Measurements from ENCODE around the gene RHOH.

RHOH gene

DNA sequence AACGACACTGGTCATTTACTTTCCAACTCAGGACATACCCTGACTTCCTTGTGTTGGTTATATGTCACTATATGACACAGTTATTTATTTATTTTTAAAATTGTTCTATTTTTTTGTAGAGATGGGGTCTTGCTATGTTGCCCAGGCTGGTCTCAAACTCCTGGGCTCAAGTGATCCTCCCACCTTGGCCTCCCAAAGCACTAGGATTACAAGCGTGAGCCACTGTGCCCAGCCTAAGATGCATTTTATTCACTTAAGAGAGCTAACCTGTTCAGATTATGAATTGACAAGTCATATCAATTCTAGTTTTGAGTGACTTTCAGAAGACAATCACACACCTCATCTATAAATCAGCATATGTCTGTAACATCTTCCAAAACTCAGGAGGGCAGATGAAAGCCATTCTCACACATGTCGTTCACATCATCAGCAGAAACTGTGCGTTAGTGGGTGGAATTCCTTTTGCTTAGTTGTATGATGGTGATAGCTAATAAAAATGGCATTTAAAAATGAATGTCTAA, 9.4 kb upstream of the RHOH start:
- no peak for DNase-seq (ENCODE audit: low spot score)

DNA sequence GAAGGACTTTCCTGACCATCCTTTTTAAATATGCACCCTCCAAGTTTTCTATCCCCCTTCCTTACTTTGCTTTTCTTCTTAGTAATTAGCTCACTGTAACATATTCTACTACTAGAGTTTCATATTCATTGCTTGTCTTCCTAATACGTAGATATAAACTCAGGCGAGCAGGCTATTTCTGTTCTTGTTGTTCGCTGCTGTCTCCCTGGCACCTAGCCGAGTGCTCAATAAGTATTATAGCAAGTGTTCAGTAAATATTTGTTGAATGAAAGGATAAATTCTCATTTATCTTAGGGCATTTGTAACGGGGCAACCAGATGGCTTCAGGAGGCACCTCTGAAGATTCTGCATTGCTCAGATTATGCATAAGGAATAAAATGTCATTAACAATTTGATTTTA, 6.8 kb upstream of the RHOH start:
- no peak for DNase-seq (ENCODE audit: low spot score)

DNA sequence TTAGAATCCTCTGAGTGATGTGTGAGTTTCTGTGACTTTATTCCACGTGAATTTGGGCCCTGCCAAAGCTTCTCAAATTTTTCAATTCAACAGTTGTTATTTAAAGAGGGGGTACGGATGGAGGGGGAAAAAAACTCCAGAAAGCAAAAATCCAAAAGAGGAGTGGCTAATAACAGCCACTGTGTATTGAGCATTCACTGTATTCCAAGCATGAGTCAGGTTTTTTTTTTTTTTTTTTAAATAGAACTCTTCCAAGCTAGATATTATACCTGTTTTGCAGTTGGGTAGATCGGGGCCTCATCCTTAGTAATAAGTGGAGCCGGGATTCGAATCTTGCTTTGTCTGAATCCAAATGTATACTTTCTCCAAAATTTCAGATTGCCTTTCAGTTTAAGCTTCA, 6.4 kb upstream of the RHOH start:
- DNase-seq (ENCODE audit: low spot score) = no peak

DNA sequence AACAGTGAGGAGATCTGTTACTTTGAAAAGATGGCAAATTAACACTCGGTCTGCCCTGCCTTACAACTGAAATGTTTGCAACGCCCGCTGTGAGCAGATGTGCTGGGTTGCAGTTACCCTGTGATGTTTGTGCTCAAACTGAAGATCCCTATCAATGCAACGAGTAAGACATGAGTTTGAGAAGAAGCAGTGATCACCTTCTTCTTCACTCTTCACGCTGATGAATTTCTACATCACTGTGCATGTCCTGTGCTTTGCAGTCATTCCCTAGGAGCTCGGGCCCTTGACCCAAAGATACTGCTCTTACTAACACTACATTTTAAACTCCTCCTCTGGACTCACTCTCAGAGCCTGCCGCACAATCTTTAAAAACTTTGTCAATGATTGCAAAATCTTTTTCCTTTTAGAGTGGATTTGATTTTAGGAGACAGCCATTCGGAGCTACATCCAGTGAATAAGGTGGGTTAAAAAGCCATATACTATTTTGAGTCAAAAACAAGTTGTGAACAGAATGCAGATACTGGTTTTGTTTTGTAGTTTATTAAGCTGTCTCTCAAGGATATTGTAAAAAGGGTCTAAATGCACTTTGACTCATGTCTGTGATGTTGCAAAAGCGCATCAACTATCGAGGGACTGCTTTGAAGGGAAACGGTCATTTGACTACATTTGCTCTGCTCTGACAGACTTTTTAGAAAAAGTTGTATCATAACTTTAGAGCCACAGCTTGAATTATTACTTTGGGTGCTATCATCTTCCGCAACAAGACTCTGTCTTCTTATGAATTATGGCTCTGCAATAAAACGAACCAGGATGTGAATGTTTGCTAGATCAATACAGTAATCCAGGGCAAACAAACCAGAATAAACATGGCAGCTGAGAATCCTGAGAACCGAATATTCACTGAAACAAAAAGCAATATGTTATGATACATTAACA, 5.7 kb upstream of the RHOH start:
- no peak for DNase-seq (ENCODE audit: low spot score)

DNA sequence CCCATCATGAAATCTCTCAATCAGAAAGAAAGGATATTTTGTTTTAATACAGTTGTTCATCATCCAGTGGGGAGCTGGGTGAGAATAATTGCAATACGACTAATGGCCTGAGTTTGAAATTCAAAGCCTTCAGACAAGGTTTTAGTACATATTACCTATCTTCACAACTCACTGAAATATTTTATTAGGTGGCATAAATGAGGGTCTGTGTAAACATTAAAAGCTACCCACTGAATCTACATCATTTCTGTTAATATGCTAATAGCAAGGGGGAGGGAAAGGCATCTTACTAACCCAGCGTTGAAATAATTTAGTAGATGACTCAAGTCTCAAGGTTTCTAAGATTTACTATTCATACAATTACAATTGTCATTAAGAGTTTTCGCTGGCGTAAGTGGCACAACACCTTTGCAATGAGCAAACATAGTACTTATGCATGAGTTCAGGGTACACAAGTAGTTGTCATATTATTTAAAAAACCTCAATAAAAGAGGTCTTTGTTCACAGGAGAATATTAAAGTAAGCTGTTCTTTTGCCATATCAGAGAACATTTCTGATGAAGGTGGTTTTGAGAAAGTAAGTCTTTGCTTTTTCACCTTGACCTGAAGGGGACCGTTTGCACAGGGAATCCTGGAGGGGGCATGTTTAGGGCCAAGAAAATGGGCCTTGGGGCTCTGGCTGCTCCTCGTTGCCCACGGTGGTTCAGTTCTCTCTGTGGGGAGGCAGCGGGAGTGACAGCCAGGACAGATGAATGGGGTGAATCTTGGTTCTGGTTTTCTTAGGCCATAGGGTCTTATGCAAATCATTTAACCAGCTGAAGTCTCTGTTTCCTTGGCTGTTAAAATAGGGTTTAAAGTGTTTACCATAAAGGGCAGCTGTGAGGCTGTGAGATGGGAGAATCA, 4.5 kb upstream of the RHOH start:
- DNase-seq (ENCODE audit: low spot score) = no peak

DNA sequence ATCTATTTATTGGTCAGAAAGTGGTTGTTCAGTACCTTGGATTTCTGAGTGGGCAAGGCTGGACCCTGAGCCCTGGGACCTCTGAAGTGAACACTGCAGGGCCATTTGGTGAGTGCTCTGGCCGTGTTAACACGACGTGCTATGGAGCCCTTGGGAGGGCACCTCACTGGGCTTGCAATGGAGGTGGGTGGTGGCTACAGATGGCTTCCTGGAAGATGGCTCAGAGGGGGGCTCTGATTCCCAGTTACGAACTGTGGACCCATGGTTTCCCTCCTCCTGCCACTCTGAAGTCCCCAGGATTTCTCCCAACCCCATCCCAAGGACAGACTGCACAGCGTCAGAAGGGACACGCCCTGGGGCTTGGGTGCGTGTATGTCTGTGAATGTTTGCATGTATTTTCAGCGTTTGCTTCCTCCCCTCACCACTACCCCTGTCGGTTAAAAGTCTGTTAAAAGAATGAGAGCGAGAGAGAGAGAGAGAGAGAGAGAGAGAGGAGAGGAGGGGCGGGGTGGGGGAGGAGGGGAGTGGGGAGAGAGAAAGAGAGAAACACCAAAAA, 3.7 kb upstream of the RHOH start:
- DNase-seq (ENCODE audit: low spot score) = no peak

DNA sequence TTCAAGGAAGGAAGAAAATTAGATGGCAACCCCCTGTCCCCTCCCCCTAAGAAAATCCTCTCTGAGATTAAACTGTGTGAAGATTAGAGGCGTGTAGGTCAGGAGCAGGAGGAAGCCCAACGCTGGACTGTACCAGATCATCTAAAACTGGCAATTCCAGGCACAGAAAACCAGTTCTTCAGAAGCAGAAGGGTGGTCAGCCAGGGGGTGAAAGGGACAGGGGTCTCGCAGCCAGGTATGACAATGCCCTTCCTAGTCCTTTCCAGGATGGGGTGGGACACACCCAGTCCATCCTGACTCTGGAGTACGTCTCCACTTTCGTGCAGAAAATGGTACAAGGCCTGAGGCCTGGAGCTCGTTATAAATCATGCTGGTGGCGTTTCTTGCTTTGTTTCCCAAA, 3.3 kb upstream of the RHOH start:
- DNase-seq (ENCODE audit: low spot score) = no peak

DNA sequence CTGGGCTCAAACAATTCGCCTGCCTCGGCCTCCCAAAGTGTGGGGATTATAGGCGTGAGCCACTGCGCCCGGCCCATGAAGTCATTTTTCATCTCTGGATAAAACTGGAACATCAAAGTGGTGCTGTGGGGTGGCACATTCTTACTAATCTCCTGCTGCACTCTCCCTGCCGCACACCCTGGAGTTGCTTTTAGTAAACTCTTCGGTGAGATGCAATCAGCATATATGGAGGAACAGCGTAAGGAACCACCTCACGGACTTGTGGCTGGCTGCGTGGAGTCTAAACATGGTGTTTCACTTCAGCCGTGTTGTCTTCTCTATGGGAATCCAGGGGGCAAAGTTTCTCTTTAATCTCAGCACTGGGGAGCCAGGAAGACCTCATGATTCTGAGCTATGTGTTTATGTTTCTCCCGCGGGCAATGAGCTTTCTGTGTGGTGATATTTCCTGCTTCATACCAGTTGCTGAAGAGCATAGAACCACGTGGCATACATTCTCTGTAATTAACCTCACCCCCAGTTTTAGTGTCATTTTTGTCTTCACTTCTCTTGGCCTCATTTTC, 2.1 kb upstream of the RHOH start:
- DNase-seq (ENCODE audit: low spot score) = peak; percentile 34

DNA sequence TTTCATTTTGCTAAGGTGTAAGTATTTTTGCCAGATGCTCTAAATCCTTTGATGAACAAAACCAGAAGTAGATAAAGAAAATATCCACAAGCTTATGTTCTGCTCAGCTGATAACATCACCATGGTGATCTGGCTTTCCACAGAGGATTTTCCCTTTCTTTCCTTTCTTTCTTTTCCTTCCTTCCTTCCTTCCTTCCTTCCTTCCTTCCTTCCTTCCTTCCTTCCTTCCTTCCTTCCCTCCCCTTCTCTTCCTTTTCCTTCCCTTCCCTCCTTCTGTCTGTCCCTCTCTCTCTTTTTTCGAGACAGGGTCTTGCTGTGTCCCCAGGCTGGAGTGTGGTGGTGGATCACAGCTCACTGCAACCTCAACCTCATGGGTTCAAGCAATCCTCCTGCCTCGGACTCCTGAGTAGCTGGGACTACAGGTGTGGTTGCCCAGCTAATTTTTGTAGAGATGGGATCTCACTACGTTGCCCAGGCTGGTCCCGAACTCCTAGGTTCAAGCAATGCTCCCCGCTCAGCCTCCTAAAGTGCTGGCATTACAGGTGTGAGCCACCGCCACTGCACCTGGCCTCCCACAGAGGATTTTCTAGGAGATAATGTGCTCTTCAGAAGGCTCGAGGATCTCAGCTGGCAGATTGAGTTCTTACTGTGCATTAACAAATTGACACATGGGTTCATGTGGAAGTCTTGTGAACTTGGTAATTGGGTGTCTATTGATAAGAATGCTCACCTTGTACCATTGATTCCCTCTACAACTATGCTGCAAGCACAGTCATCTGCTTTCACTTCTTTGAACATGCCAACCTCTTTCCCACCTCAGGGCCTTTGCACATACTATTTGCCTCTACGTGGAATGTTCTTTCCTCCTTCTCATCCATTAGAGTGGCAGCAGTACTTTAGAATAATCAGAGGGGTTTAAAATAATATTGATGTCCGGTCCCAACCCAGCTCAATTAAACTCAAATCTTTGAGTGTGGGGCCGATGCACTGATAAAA, 1.4 kb upstream of the RHOH start:
- DNase-seq (ENCODE audit: low spot score) = no peak

DNA sequence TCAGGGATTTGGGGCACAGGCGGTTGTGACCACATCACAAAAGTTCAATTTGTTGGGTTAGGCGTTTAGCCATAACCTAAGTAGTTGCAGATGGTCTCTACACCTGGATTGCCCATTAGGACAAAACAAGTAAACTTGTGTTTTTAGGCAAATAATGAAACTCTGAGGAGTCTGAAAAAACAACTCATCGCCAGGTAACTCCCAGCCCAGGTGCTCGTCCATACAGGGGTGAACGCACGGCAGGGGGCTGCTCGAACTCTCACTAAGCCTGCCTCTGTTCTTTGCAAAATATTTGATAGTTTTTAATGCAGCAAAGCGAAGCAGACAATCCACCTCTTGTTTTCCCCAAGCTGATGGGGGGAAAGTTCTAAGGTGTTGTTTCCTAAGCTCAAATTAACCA, 559 bp upstream of the RHOH start:
- DNase-seq (ENCODE audit: low spot score) = no peak

DNA sequence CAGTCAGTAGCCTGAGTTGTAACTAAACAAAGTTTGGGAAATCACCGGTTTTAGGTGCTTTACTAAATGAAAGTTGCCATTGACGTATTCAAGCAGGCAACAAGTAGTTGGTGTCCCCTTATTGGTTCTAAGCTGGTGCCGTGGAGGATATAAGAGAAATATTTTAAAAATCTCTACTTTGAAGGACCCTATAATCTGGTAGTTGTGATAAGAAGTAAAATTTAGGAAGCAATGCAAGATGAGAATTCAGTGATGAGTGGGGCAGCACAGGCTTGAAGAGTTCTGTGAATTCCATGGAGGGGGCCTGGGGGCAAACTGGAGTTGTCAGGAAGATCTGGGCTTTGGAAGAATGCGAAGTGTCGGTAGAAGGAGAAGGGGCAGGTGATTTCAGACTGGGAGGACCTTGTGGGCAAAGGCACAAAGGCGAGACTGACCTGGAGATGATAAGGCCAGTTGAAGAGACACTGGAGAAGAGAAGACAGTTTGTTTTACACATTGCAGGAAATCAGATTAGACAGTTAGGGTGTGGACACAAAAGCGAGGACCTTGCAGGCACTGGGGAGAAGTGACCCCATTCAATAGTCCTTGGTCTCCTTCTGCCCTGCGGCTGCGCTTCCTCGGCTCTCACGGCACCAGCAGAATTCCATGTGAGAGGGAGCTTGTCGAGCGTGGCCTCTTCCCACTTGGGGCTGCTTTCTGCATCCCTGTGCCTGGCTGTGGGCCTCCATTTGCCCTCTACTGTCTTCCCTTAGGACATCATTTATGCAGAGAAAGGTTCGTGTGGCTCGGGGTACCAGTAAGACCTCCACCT, 1.3 kb downstream of the RHOH start:
- DNase-seq (ENCODE audit: low spot score) = no peak

DNA sequence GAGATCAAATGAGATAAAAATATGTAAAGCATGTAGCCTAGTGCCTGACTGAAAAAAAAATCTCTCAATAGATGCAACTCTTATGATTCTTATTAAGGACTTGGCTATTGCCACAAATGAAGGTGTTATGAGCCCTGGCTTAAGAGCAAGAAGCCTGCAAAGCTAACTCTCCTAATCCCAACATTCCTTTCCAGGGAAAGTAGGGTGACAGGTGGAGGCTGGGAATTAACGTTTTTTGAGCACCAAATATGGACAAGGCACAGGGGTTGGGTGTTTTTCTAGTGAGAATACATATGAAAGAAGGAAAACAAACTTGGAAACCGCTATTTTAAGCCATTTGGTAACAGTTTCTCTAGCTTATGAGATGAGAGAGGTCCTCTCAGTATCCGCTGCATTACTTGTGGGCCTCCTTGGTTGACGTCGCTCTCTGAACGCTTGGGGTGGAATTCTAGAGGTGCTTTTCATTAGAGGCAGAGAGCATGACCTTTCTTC, 2.4 kb downstream of the RHOH start:
- no peak for DNase-seq (ENCODE audit: low spot score)

DNA sequence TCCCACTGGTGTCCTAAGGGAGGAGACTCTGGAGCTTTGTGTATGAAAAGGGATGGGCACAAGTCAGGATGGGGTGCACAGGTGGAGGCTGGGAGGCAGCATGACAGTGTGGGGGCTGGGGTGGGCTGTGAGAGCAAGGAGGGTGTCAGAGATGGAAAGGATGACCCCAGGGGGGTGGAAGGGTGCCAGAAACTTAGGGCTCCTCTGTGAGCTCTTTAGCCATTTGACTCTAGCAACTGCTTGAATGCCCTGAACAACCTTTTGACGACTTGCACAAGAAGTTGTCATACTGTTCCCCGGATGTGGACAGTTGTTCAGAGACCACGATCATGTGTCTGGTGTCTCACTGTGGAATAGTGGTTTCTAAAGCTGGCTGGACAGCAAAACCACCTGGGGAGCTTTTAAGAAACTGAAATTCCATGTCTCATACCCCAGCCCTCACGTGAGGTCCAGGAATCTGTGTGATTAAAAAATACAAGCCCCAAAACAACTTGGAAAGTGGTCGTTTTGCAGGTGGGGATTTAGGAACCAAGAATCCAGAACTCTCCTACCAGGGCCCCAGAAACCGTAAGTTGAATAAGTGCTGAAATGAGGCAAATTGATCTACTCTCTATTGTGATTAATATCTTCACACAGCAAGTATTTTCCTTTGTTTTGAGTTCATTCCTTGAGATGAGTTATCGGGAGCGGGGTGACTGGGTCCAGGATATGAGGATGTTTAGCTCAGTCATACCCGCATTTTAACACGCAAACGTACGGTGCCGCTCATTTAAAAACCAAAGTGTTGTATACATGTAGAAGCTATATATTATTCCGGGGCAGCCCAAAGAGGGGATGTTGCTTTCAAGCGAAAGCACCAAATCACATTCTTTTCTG, 3.4 kb downstream of the RHOH start:
- no peak for DNase-seq (ENCODE audit: low spot score)

DNA sequence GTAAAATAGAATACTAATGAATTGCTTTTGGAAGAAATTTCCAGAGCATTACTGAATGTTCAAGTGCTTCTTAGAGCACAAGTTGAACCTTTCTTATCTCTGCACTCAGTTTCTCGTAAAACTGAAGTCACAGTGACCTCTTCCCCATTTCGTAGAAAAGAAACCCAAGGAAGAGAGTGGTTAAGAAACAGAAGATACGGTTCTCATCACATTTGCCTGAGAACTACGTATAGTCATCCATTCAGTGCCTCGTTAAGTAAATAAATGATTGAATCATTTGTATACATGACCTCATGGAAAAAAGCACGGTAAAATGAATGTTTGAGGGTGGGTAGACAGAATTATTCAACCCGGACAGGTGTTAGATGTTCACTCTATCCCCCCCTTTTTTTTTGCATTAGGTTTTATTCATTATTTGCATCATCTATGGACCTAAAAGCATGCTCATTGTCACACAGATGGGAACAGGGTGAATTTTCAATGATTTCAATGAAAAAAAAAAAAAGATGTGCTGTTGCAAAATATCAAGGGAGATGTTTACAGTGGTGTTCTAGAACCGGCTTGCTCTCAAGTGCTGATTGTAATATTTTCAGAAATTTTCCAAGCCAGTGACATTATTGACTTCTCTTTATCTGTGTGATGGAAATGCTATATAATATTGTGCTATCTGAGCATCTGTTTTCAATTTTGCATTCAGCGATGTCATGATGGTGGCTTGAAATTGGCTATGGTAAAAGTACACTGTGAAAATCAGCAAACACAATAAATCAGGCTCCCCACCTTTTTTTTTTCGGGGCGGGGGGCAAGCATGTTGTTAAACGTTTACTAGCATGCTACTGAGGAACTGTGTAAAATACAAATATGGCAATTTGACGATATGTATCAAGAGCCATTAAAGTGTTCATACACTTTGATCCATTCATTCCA, 4.3 kb downstream of the RHOH start:
- DNase-seq (ENCODE audit: low spot score) = peak; percentile 26

DNA sequence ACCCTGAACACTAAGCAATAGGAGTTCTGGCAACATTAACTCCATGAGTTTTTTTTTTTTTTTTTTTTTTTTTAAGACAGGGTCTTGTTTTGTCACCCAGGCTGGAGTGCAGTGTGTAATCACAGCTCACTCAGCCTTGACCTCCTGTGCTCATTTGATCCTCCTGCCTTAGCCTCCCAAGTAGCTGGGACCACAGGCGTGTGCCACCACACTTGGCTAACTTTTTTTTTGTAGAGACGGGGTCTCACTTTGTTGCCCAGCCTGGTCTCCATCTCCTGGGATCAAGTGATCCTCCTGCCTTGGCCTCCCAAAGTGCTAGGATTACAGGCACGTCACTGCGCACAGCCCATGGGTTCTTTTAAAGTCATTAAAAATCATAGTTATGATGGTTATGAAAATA, 5.1 kb downstream of the RHOH start:
- DNase-seq (ENCODE audit: low spot score) = no peak

DNA sequence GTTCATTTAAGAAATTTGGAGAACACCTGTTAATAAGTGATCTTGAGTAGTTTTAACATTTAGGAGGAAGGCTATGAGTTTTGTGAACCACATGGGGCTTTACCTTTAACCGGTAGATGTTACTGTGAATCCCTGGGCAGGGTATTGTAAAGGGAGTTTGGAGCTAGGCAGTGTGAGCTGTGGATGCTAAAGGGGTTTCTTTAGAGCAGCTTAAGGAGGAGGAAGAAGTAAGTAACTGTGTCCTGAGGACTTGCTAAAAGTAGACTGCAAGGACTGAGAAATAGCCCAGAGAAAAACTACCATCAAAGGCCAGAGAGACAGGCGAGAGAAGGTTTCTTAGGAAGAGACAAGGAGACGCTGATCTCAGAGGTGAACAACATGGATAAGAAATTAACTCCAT, 5.6 kb downstream of the RHOH start:
- no peak for DNase-seq (ENCODE audit: low spot score)

DNA sequence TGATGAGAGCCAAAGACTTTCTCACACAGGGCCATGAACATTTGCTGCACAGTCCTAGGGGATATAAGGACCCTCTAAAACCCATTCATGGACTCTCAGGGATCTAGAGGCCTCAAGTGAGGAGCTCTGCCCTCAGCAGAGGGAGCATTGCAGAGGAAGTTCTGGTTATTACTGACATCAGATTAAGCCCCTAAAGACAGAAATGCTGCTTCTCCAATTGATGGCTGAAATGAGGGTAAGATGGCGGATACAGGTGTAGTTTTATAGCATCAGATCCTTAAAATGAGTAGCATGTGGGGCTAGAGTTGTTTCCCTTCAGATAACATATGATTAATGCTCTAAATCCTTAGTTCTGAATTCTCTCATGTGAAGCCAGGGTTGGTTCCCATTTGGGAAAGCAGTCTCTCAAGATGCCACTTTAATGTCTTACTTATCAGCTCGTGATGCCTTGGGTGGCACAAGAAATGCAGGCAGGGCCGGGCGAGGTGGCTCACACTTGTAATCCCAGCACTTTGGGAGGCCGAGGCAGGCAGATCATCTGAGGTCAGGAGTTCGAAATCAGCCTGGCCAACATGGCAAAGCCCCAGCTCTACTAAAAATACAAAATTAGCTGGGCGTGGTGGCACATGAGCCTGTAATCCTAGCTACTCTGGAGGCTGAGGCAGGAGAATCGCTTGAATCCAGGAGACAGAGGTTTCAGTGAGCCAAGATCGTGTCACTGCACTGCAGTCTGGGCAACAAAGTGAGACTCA, 7.9 kb downstream of the RHOH start:
- no peak for DNase-seq (ENCODE audit: low spot score)

All from germinal center (tissue), 1 donor.